Myocyte (in vitro differentiated cells): ENCODE results near the gene MAPK10. TPM values are rescaled to one million over a fixed set of nuclear protein-coding genes. Genes with fewer than 3 reads are reported as not detected.
"Not testable (repeated sequence)": the region's sequence is repeated elsewhere in the genome, so short reads cannot be mapped to it uniquely, and the experiment has no call there.

Experiments
- DNase-seq: peaks from one replicate; pipeline ENCODE4 v3.0.0-alpha.2; 2012; ENCODE audit warnings: low read depth
- total RNA-seq: library from RNA; depleted of rRNA; stranded (reverse); fragments of >200 nt; gene quantifications from 2 replicates; pipeline ENCODE4 v1.2.3, GENCODE V29; 2014

Gene MAPK10
- total RNA-seq, 1 donor from 2014 or later: 27.7 TPM

DNA sequence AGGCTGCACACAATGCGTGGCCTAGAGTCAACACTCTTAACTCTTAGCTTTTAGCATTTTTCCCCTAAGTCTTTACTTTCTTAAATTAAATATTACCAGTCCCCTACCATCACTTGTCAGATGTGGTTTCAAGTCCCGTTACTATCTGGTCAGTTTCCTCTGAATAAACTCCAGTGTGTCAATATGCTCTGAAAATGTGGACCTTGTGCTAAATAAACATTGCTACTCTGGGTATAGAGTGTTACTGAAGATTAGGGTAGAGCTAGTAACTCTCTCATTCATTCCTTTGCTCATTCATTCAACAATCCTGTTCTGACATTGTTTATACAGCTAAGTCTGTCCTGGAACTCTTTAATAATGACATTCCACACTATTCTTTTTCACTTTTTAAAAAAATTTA lies 251.0 kb downstream of the MAPK10 start:
- no peak for DNase-seq

GRCh38 chr4:86108137-86108536 lies 251.7 kb downstream of the MAPK10 start:
- no peak for DNase-seq

DNA sequence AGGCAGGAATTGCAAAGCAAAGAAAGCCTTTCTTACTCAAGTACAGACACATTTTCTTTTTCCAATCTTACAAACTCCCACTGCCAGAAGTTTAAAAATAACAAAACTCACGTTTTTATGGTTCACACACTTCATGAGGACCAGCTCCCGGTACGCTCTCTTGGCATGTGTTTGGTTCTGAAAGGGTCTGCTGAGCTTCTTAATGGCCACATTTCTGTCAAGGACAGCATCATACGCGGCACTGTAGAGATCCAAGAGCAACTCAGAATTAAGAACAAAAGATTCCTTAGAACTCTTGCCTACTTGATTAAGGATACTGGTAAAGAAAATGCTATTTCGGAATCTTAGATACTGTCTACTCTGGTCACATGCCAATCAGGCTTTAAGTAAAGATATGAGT lies 252.7 kb downstream of the MAPK10 start:
- no peak for DNase-seq

GRCh38 chr4:86106475-86106874 lies 253.4 kb downstream of the MAPK10 start:
- DNase-seq: no peak

GRCh38 chr4:86101841-86102240 lies 258.0 kb downstream of the MAPK10 start:
- DNase-seq: no peak

DNA sequence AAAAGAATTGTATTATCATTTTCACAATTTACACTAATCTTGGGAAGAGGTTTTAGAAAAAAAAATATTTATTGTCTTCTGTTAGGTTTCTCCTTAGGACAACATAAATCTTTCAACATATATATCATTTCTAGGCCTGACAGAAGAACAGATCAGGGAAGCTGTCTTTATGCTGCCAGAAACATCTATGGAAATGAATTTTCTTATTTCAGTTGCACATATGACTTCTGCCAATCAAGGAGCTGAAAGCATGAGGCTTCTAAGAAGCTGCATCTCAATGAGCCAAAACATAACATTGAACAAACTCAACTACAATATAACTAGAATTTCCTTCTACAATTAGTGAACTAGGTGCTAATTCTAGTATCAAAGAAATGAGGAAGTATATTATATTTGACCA lies 258.4 kb downstream of the MAPK10 start:
- no peak for DNase-seq

- no peak for DNase-seq
Measured at GRCh38 chr4:86100539-86101215, 259.2 kb downstream of the MAPK10 start.

- DNase-seq: no peak
Measured at GRCh38 chr4:86099348-86099747, 260.5 kb downstream of the MAPK10 start.

DNA sequence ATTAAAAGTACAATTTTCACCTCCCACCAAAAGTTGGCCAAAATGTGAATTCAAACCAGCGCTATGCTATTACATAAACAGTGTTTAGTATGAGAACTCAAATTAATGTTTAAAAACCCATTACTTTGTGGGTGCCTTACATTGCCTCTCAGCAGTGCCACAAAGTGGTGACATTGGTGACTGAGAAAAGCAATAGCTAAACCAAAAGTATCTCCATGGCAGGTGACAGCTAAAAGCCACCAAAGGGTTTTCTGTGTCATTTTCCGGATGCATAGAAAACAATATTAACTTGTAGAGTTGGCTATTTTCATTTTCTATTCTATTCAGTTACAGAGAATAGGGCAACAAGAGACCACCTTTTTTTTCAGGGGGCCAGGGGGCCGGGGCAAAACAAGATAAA lies 261.2 kb downstream of the MAPK10 start:
- no peak for DNase-seq

DNA sequence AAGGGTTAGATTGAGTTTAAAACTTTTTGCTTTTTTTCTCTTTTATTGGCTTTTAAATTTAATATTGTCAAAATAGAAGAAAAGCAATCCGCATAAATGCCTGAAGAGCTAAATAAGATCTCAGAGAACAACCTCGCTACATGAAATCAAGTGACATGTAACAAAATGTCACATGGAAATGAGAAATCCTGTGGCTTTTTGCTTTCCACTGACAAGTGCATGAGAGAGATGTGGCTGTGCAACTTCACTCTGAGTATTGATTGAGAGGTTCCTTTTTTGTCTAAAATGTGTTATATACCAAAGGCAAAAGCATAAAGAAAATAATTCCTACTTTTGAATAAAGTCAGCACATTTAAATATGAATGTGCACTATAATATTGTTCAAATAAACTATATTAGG lies 263.5 kb downstream of the MAPK10 start:
- no peak for DNase-seq

DNA sequence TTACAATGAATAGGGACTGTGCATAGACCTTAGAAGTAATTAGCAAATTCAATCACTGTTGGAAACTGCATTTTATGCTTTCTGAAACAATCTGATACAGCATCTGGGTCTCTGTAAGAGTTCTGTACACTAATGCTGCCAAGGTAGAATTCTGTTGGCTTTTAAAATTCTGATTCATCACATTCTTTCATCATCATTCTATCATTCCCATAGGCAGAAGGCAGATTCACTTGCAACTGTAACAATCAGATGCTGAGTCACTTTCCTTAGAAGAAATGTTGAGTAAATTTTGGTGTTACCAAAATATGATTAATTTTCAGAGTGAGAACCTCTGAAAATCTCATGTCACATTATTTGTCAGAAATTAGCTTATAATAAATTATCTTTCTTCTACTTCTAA lies 267.2 kb downstream of the MAPK10 start:
- DNase-seq: no peak

DNA sequence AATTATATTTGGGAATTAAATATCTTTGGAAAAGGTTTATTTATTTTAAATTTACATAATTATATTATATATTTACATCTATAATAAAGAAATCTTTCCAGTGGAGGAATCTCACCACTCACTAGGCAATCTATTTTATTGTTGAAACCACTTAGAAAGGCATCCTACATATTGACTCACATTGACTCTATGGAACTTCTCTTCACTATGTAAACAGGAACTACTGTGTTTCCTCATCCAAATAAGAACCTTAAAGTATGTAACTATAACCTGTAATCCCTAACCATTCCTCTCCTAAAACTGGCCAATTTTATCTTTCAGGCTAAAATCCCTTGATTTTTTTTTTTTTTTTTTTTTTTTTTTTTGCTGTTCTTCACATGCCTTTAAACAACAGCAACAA lies 268.7 kb downstream of the MAPK10 start:
- DNase-seq: no peak

DNA sequence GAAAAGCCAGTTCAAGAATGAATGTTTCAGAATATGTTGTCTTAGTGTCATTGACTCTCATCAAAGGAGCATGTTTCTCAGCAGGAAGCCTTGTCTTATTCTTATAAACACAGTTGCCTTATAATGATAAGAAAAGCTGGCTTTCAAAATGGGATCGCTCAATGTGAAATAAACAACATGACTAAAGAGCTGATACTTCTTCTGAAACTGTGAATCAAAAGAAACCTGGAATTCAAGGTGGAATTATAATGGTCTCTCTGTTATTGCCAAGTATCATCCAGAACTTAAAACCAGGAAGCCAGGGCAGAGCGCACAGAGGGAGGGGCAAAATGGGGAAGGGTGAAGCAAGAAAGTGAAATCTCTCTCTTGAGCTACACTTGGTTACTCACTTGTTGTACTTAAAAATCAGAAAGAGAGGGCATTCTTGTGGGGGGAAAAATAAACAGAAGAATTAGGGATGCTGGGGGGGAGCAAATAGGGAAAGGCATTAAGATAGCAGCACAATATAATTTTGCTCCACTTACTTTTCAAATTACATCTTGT lies 270.0 kb downstream of the MAPK10 start:
- DNase-seq: no peak

- no peak for DNase-seq
Measured at GRCh38 chr4:86089053-86089452, 270.8 kb downstream of the MAPK10 start.

DNA sequence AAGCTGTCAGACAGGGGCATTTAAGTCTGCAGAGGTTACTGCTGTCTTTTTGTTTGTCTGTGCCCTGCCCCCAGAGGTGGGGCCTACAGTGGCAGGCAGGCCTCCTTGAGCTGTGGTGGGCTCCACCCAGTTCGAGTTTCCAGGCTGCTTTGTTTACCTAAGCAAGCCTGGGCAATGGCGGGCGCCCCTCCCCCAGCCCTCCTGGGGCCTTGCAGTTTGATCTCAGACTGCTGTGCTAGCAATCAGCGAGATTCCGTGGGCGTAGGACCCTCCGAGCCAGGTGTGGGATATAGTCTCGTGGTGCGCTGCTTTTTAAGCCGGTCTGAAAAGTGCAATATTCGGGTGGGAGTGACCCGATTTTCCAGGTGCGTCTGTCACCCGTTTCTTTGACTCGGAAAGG lies 284.1 kb downstream of the MAPK10 start:
- not testable (repeated sequence) for DNase-seq

DNA sequence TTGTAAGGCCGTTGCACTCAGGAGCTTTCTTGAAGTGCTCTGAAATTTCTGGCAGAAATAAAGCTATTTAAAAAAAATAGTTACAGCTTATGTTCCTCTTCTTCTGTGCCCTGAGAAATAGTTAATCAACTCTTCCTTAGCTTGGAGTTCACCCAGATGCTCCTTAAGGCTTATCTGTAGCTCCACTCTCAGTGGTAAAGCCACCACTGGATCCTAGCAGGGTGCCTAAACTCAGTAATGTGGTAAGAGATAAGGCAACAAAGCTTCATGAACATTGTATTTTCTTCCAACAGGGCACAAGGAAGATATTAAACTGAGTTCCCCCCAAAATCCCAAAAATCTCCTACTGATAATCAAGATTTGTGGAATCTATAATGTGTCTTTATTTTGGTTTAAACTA lies 299.5 kb downstream of the MAPK10 start:
- no peak for DNase-seq

- DNase-seq: peak; percentile 90
Measured at GRCh38 chr4:86058621-86059020, 301.2 kb downstream of the MAPK10 start.

- peak; percentile 70 for DNase-seq
Measured at GRCh38 chr4:86055898-86056297, 304.0 kb downstream of the MAPK10 start.

- peak; percentile 90 for DNase-seq
Measured at GRCh38 chr4:86054286-86055032, 305.4 kb downstream of the MAPK10 start.

GRCh38 chr4:86050496-86050895 lies 309.4 kb downstream of the MAPK10 start:
- DNase-seq: no peak

GRCh38 chr4:86048426-86048825 lies 311.4 kb downstream of the MAPK10 start:
- peak; percentile 22 for DNase-seq

DNA sequence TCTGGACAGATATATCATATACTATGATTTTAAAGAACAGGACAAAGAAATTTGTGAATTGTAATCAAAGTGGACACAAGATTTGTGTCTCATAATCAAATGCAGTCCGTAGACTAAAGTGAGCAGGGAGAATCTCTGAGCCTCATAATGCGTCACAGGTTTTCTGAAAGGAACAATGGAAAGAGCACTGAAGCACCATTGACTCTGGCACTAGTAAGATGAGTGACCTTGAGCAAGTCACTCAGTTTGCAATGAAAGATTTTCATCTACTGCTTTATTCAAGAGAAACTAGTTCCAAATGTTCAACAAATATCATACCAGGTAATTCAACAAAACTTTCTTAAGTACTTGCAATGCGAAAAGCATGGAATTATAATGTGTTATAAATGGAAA lies 315.3 kb downstream of the MAPK10 start:
- DNase-seq: no peak
